ENCODE data around the gene C10orf88. TPM values are rescaled to one million over a fixed set of nuclear protein-coding genes. Genes with fewer than 3 reads are reported as not detected.
A peak's percentile ranks its signal among the peaks of the same experiment; 100 is the strongest.

The C10orf88 gene
- total RNA-seq, 1 donor from 2014 or later: 7.6 TPM

GRCh38 chr10:122962405-122962804 lies 8.4 kb upstream of the C10orf88 start:
- H3K4me3 ChIP-seq: no peak overlapping the region
- ATAC-seq (no peak), DNase-seq (no peak)
- H3K27ac ChIP-seq: no peak overlapping the region
- no peaks in the 10 kb centered on the region for H3K4me1 ChIP-seq
- no peaks in the 10 kb centered on the region for H3K36me3 ChIP-seq
- no peaks in the 10 kb centered on the region for H3K27me3 ChIP-seq
- intact Hi-C loops (cut with DNase I): no loop called here
- no peak for TF ChIP-seq CTCF (IDR thresholded peaks at IDR 0.05)
- no peaks in the 10 kb centered on the region for H3K9me3 ChIP-seq

- no peak overlapping the region for H3K4me3 ChIP-seq
Measured at GRCh38 chr10:122957474-122957873, 3.4 kb upstream of the C10orf88 start.

GRCh38 chr10:122955892-122956291 lies 1.9 kb upstream of the C10orf88 start:
- ATAC-seq (no peak), DNase-seq (no peak)
- intact Hi-C loops (cut with DNase I): no loop called here
- Histone ChIP-seq H3K27ac (no peak overlapping the region), H3K9me3 (no peaks in the 10 kb centered on the region), H3K4me3 (no peak overlapping the region), H3K36me3 (no peaks in the 10 kb centered on the region), H3K27me3 (no peaks in the 10 kb centered on the region), H3K4me1 (peaks cover 11% of the 10 kb centered on the region)
- TF ChIP-seq CTCF (IDR thresholded peaks at IDR 0.05): no peak

More at GRCh38 chr10:122957474-122957873, 3.4 kb upstream of the C10orf88 start:
- intact Hi-C loops (cut with DNase I): no loop called here
- no peak overlapping the region for H3K27ac ChIP-seq
- H3K36me3 ChIP-seq: no peaks in the 10 kb centered on the region
- no peak for DNase-seq
- H3K27me3 ChIP-seq: no peaks in the 10 kb centered on the region
- TF ChIP-seq CTCF (IDR thresholded peaks at IDR 0.05): no peak
- H3K4me1 ChIP-seq: peaks cover 11% of the 10 kb centered on the region
- ATAC-seq: no peak
- no peaks in the 10 kb centered on the region for H3K9me3 ChIP-seq

- no peak overlapping the region for H3K27ac ChIP-seq
- intact Hi-C loops (cut with DNase I): no loop called here
- no peak for ATAC-seq
Measured at GRCh38 chr10:122954731-122955050, 664 bp upstream of the C10orf88 start.

GRCh38 chr10:122949296-122949695 lies 4.7 kb downstream of the C10orf88 start:
- no peaks in the 10 kb centered on the region for H3K9me3 ChIP-seq
- peaks cover 7% of the 10 kb centered on the region for H3K4me1 ChIP-seq
- no peak overlapping the region for H3K4me3 ChIP-seq
- H3K27ac ChIP-seq: no peak overlapping the region
- intact Hi-C loops (cut with DNase I): no loop called here
- TF ChIP-seq CTCF (IDR thresholded peaks at IDR 0.05): no peak
- DNase-seq (no peak), ATAC-seq (no peak)
- H3K27me3 ChIP-seq: no peaks in the 10 kb centered on the region
- H3K36me3 ChIP-seq: peaks cover 42% of the 10 kb centered on the region

More at GRCh38 chr10:122954731-122955050, 664 bp upstream of the C10orf88 start:
- H3K9me3 ChIP-seq: no peaks in the 10 kb centered on the region
- DNase-seq: no peak
- peaks cover 11% of the 10 kb centered on the region for H3K4me1 ChIP-seq
- H3K4me3 ChIP-seq: peak overlapping the region; percentile 84
- no peak for TF ChIP-seq CTCF (IDR thresholded peaks at IDR 0.05)
- H3K27me3 ChIP-seq: no peaks in the 10 kb centered on the region
- H3K36me3 ChIP-seq: peaks cover 6% of the 10 kb centered on the region

GRCh38 chr10:122939856-122940543 lies 14.0 kb downstream of the C10orf88 start:
- no peak overlapping the region for H3K27ac ChIP-seq
- H3K4me3 ChIP-seq: no peak overlapping the region
- H3K27me3 ChIP-seq: no peaks in the 10 kb centered on the region
- no peaks in the 10 kb centered on the region for H3K9me3 ChIP-seq
- no peak for DNase-seq
- H3K36me3 ChIP-seq: peaks cover 23% of the 10 kb centered on the region
- no peak for ATAC-seq
- intact Hi-C loops (cut with DNase I): no loop called here
- no peaks in the 10 kb centered on the region for H3K4me1 ChIP-seq
- no peak for TF ChIP-seq CTCF (IDR thresholded peaks at IDR 0.05)
